ENCODE data around the gene MRPS6.

Gene MRPS6

GRCh38 chr21:34105947-34106541, 32.7 kb downstream of the MRPS6 start:
- no peak for DNase-seq

GRCh38 chr21:34107606-34108005, 34.2 kb downstream of the MRPS6 start:
- DNase-seq: no peak

- no peak for DNase-seq
Measured at GRCh38 chr21:34109075-34109474, 35.7 kb downstream of the MRPS6 start.

- DNase-seq: no peak
Measured at GRCh38 chr21:34110594-34111202, 37.3 kb downstream of the MRPS6 start.

GRCh38 chr21:34112316-34113033, 39.1 kb downstream of the MRPS6 start:
- no peak for DNase-seq

- no peak for DNase-seq
Measured at GRCh38 chr21:34113842-34114241, 40.5 kb downstream of the MRPS6 start.

GRCh38 chr21:34115160-34115559, 41.8 kb downstream of the MRPS6 start:
- DNase-seq: no peak

GRCh38 chr21:34116569-34116968, 43.2 kb downstream of the MRPS6 start:
- DNase-seq: no peak

- no peak for DNase-seq
Measured at GRCh38 chr21:34120867-34121266, 47.5 kb downstream of the MRPS6 start.

GRCh38 chr21:34122047-34122446, 48.7 kb downstream of the MRPS6 start:
- DNase-seq: no peak

- DNase-seq: no peak
Measured at GRCh38 chr21:34123609-34124008, 50.2 kb downstream of the MRPS6 start.

- DNase-seq: peak; percentile 27
Measured at GRCh38 chr21:34126269-34126668, 52.9 kb downstream of the MRPS6 start.

- DNase-seq: no peak
Measured at GRCh38 chr21:34126691-34127090, 53.3 kb downstream of the MRPS6 start.

- DNase-seq: no peak
Measured at GRCh38 chr21:34128124-34128523, 54.7 kb downstream of the MRPS6 start.

- no peak for DNase-seq
Measured at GRCh38 chr21:34128674-34129038, 55.3 kb downstream of the MRPS6 start.

- DNase-seq: peak; percentile 80
Measured at GRCh38 chr21:34129039-34129891, 55.9 kb downstream of the MRPS6 start.

GRCh38 chr21:34129901-34130715, 56.7 kb downstream of the MRPS6 start:
- DNase-seq: no peak

- DNase-seq: no peak
Measured at GRCh38 chr21:34130716-34130985, 57.3 kb downstream of the MRPS6 start.

- DNase-seq: no peak
Measured at GRCh38 chr21:34131586-34131985, 58.2 kb downstream of the MRPS6 start.

GRCh38 chr21:34132202-34132601, 58.8 kb downstream of the MRPS6 start:
- DNase-seq: no peak

- no peak for DNase-seq
Measured at GRCh38 chr21:34132926-34133325, 59.5 kb downstream of the MRPS6 start.

GRCh38 chr21:34133392-34133791, 60.0 kb downstream of the MRPS6 start:
- no peak for DNase-seq

- DNase-seq: no peak
Measured at GRCh38 chr21:34133802-34134201, 60.4 kb downstream of the MRPS6 start.

Data from stimulated activated CD4-positive, alpha-beta T cell treated with anti-CD3 and anti-CD28 coated beads, Interleukin-15, amount 100 ng/mL, for 24 hours (primary cell).